Motor neuron (in vitro differentiated cells): ENCODE data around the gene ZBTB48. TPM values are rescaled to one million over a fixed set of nuclear protein-coding genes. Genes with fewer than 3 reads are reported as not detected.
A peak's percentile ranks its signal among the peaks of the same experiment; 100 is the strongest.

Experiments
- ATAC-seq, 8 experiments: fragments of 200-7000 bp; cut with Tn5 transposase; replicated peaks in 6 of 8; 2 replicates each; pipeline ENCODE4 v1.8.0; 2021; ENCODE audit warnings: mild to moderate bottlenecking in 8 of 8, moderate library complexity in 8 of 8
- H3K27ac ChIP-seq, 2 donors: fragments of 250-450 bp; sonication (Bioruptor Pico); 2 replicates each; pipeline ENCODE4 v1.9.0; 2021; ENCODE audit warnings: antibody characterized with exemption in 2 of 2, mild to moderate bottlenecking in 2 of 2, moderate library complexity in 1 of 2
- H3K4me1 ChIP-seq, 2 donors: fragments of 250-450 bp; sonication (Bioruptor Pico); replicated peaks in 1 of 2; 2 replicates each; pipeline ENCODE4 v1.6.1; 2021; ENCODE audit warnings: antibody characterized with exemption in 2 of 2, mild to moderate bottlenecking in 2 of 2, moderate library complexity in 1 of 2
- H3K4me3 ChIP-seq, 5 donors: fragments of 250-450 bp; sonication (Bioruptor Pico); 2 replicates each; pipeline ENCODE4 v1.9.0; 2021; ENCODE audit warnings: antibody characterized with exemption in 5 of 5, mild to moderate bottlenecking in 5 of 5, moderate library complexity in 4 of 5
- WGBS, 10 experiments: fragments of 450-650 bp; shearing (Covaris generic); methylation state at CpG; one replicate each; pipeline ENCODE4 v1.0.0; 2022; 5-methylcytosine and 5-hydroxymethylcytosine counted together
- in situ Hi-C, 9 experiments: fragments of 400-800 bp; cut with MboI; loops; one replicate each; pipeline ENCODE4 v1.15.0; 2021; ENCODE audit warnings: low sequenced_read_pairs in 9 of 9, low pct_unique_long_range_greater_than_20kb in 2 of 9; ENCODE audit not compliant: unreplicated experiment in 9 of 9
- total RNA-seq, 8 experiments: library from RNA; unstranded; fragments of 300-600 nt; gene quantifications; 2 replicates each; pipeline versions ENCODE4 v1.2.3 to v1.2.4, GENCODE V29; 2022

The ZBTB48 gene
- total RNA-seq, 8 experiments from 2014 or later: 21.9 to 44.4 (median 27.8) TPM

DNA sequence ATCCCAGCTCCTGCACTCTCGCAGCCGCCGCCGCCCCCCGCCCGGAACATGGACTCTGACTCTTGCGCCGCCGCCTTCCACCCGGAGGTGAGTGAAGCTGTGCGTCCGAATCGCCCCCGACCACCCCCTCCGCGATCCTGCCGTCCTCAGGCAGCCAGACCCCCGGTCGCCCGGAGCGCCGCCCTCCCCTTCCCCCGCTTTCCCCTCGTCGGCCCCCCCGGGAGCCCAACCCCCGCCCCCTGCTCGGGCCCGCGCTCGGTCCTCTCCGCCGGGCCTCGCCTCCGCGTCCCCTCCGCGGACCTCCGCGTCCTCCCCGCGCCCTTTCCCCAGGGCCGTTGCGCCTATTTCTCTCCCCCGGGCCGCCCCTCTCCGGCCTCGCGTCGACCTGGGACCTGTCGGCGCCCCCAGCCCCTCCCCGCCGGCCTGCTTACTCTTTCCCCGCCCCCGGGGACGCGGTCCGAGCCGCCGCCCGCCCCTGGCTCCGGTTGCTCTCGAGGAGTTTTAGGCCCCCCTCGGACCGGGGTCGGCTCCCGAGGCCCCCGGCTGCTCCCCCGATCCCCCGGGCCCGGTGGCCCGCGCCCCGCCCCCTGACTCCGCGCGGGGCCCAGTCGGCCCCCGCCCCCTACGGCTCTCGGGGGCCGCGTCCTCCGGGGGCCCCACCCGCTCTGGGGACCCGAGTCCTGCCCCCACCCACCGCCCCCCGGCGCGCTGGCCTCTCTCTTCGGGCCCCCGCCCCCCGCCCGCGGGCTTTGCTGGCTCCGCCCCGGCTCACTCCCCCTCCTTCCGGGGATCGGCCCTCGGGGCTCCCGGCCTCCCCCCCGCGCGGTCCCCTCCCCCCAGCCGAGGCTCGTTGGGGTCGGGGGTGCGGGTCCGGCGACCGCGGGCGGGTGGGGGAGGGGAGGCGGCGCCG, 34.5 kb downstream of the ZBTB48 start:
- Histone ChIP-seq H3K4me1 (peaks cover 4 to 5% of the 10 kb centered on the region in 2 donors), H3K4me3 (peak overlapping the region; percentile 64 to 90 (median 79)), H3K27ac (peak overlapping the region; percentile 30 to 69)
- peak; percentile 0 to 11 (median 2) for ATAC-seq
- in situ Hi-C loops: no loop called here
- WGBS, 10 experiments: 0% methylated on average over 15 of the region's 117 CpGs; no CpG with 5 or more reads in 9 of the 10 experiments

DNA sequence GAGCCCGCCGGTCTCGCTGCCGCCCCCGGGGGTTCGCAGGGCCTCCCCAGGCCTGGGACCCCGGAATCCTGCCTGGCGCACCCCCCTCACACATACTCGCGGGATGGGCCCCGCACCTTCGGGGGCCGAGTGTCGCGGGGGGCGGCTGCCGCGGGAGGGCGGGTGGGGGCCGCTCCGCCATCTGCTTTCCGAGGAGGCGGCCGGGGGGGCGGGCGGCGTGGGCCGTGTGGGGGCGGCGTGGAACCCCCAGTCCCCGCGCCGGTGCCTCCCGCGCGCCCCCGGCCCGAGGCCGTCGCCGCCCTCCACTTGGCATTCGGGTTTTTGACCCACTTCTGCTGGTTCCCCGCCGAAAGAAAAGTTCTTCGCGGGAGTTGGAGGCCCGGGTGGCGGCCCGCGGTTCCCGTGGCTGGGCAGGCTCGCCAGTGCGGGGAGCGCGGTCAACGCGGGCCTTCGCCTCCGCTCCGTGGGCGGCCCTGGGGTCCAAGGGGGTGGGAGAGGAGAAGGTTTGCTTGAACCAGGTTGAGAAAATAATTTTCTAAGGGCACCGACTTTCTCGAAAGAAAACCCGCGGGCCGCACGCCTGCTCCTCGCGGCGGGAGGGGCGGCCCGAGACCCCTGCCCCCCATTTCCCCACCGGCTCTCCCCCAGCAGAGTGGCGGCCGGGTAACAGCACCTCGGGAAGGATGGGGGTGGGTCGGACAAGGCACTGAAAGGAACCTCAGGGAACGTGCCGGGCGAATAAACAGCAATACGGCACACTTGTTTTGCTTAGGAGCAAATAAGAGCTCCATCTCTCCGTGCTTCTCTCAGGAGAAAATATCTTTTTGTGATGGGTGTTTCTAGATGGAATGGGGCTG, 35.4 kb downstream of the ZBTB48 start:
- H3K27ac ChIP-seq: peak overlapping the region in 1 of 2 donors; percentile 69
- H3K4me1 ChIP-seq: peaks cover 4 to 5% of the 10 kb centered on the region in 2 donors
- no peak for ATAC-seq
- in situ Hi-C loops: no loop called here
- 0 to 10% (median 2%) methylated on average over 1 to 15 of the region's 82 CpGs; no CpG with 5 or more reads in 6 of the 10 experiments for WGBS, 10 experiments
- H3K4me3 ChIP-seq: peak overlapping the region; percentile 64 to 90 (median 79)

- H3K4me1 ChIP-seq: no peaks in the 10 kb centered on the region
- H3K27ac ChIP-seq: no peak overlapping the region
- no peak for ATAC-seq
- H3K4me3 ChIP-seq: no peak overlapping the region
- WGBS, 10 experiments: 74 to 100% (median 94%) methylated on average over 1 to 4 of the region's 4 CpGs; no CpG with 5 or more reads in 3 of the 10 experiments
- in situ Hi-C loops: no loop called here
These were observed 39.3 kb downstream of the ZBTB48 start for GRCh38 chr1:6619045-6619444.

GRCh38 chr1:6621429-6622391, 41.9 kb downstream of the ZBTB48 start:
- no peak for ATAC-seq
- in situ Hi-C loops: no loop called here
- WGBS, 10 experiments: 88 to 100% (median 94%) methylated on average over 2 to 35 of the region's 41 CpGs

DNA sequence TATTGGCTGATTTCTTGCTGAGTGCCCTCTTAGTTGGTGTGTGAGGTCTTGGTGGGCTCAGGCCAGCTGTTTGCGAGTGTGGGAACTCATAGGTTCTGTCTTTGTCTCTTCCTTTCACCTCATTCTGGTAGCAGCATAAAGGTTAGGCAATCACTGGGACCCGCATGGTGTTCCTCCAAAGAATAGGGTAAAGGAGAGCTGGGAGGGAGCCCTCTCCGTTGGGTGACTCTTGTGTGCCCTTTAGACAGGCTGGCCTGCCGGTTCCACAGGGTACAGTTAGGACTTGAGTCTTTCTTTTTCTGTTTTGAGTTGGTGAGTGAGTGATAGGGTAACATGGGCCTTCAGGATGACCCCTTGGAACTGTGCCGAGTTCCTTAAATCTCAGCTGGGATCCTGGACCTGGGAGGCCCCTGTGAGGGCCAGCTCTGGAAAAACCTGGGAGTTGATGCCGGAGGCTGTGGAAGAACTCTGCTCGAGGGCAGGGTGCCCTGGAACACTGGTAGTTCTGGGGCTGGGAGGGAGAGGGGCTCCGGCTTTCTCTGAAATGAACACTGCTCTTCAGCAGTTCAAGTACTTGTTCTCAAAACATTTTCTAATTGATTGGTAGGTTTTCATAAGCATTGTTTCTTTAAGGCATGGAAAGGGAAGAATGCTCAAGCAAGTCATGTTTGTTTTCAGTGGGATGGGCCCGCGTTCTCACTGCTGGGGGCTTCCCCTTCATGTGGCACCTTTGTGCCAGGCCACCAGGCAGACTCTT, 42.8 kb downstream of the ZBTB48 start:
- no peak for ATAC-seq
- WGBS, 10 experiments: 50 to 100% (median 85%) methylated on average over 2 to 10 of the region's 10 CpGs; no CpG with 5 or more reads in 3 of the 10 experiments
- peaks cover 13 to 15% of the 10 kb centered on the region in 2 donors for H3K4me1 ChIP-seq
- in situ Hi-C loops: no loop called here
- no peak overlapping the region for H3K4me3 ChIP-seq
- no peak overlapping the region for H3K27ac ChIP-seq

More at GRCh38 chr1:6621429-6622391, 41.9 kb downstream of the ZBTB48 start:
- H3K4me3 ChIP-seq: no peak overlapping the region
- no peak overlapping the region for H3K27ac ChIP-seq
- peaks cover 13 to 15% of the 10 kb centered on the region in 2 donors for H3K4me1 ChIP-seq

DNA sequence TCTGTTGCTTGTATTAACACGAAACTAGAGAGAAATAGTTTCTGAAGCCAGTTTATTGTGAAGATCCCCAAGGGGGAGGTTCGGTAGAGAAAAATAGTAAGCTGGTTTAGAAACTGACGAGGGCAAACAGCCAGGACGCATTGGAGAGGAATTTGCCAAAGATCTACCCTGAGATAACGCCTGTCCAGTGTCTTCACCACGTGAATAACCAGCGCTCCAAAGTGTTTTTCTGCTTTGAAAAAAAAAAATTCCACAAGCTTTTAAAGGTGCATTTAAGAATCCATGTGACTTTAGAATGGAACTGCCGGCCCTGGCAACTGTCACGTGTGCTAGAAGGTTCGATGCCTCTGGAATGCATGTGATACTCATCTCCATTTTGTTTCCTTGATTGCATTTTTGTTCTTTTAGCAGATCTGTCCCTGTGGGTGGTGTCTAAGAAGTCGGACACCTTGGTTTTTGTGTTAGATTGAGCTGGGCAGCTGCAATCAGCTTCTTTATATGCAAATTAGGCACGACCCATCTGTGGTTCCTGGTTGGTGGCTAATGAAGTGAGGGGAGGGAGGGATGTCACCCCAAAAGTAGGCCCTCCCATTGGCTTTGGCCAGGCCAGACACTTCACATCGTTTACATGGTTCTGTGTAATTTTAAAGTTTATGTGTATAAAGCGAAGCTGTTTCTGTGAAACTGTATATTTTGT, 43.6 kb downstream of the ZBTB48 start:
- in situ Hi-C loops: no loop called here
- H3K4me3 ChIP-seq: no peak overlapping the region
- ATAC-seq: no peak
- no peak overlapping the region for H3K27ac ChIP-seq
- WGBS, 10 experiments: 71 to 100% (median 85%) methylated on average over 5 to 14 of the region's 14 CpGs
- peaks cover 13 to 15% of the 10 kb centered on the region in 2 donors for H3K4me1 ChIP-seq

GRCh38 chr1:6624710-6625583, 45.2 kb downstream of the ZBTB48 start, which contains the start of gene THAP3:
Gene THAP3, plus strand, starts transcription at chr1:6624868. Its CDS starts 351 bp downstream, at chr1:6625219.
- 0 to 80% (median 22%) methylated on average over 1 to 4 of the region's 73 CpGs; no CpG with 5 or more reads in 6 of the 10 experiments for WGBS, 10 experiments
- peak within 1 kb of the TSS; percentile 81 to 85 for H3K27ac ChIP-seq

GRCh38 chr1:6625584-6626149, 45.9 kb downstream of the ZBTB48 start:
- in situ Hi-C loops: no loop called here
- peak; percentile 53 to 68 (median 62) for ATAC-seq
- peak overlapping the region; percentile 81 to 85 for H3K27ac ChIP-seq

More at GRCh38 chr1:6624710-6625583, 45.2 kb downstream of the ZBTB48 start, which contains the start of gene THAP3:
- in situ Hi-C loops: no loop called here
- Histone ChIP-seq H3K4me1 (peaks cover 13 to 15% of the 10 kb centered on the region in 2 donors), H3K4me3 (peak within 1 kb of the TSS; percentile 89 to 99 (median 97))
- ATAC-seq: peak; percentile 81 to 93 (median 91)

GRCh38 chr1:6627031-6627430, 47.2 kb downstream of the ZBTB48 start:
- 80 to 100% (median 98%) methylated on average over 1 to 9 of the region's 9 CpGs; no CpG with 5 or more reads in 4 of the 10 experiments for WGBS, 10 experiments
- H3K4me3 ChIP-seq: peak overlapping the region in 1 of 5 donors; percentile 5
- peaks cover 13 to 15% of the 10 kb centered on the region in 2 donors for H3K4me1 ChIP-seq
- no peak for ATAC-seq
- H3K27ac ChIP-seq: no peak overlapping the region
- in situ Hi-C loops: no loop called here

More at GRCh38 chr1:6625584-6626149, 45.9 kb downstream of the ZBTB48 start:
- peak overlapping the region; percentile 89 to 99 (median 97) for H3K4me3 ChIP-seq
- peaks cover 13 to 15% of the 10 kb centered on the region in 2 donors for H3K4me1 ChIP-seq
- 0 to 58% (median 20%) methylated on average over 3 to 15 of the region's 32 CpGs; no CpG with 5 or more reads in 4 of the 10 experiments for WGBS, 10 experiments
